ENCODE data around the gene PAK4.

- TF ChIP-seq POLR2AphosphoS5 (IDR thresholded peaks at IDR 0.05; ENCODE audit: low read depth, low read length), result no peak
- TF ChIP-seq REST (IDR thresholded peaks at IDR 0.05; ENCODE audit: insufficient read depth in 1 of 2, low read depth in 2 of 2, low read length in 2 of 2), result no peak
- no peak for TF ChIP-seq TAF1 (IDR thresholded peaks at IDR 0.05; ENCODE audit: borderline replicate concordance, insufficient read depth, low read length)
- no peak for TF ChIP-seq FOXP2 (optimal IDR thresholded peaks at IDR 0.05; ENCODE audit: borderline replicate concordance, extremely low read depth, extremely low read length, insufficient read depth)
- no peak for TF ChIP-seq SIN3A (IDR thresholded peaks at IDR 0.05; ENCODE audit: borderline replicate concordance, insufficient read depth, low read length)
Observed at GRCh38 chr19:39179754-39180153, 54.2 kb downstream of the PAK4 start.
